ENCODE results near the gene ZXDC.

Gene ZXDC

GRCh38 chr3:126460381-126460780, 15.3 kb downstream of the ZXDC start:
- no peak overlapping the region for H3K27ac ChIP-seq
- no peak for TF ChIP-seq CTCF (conservative IDR thresholded peaks at IDR 0.05)

GRCh38 chr3:126459763-126460127, 15.9 kb downstream of the ZXDC start:
- TF ChIP-seq CTCF (conservative IDR thresholded peaks at IDR 0.05), result no peak

GRCh38 chr3:126459111-126459762, 16.5 kb downstream of the ZXDC start:
- no peak for TF ChIP-seq CTCF (conservative IDR thresholded peaks at IDR 0.05)
- H3K27ac ChIP-seq, result no peak overlapping the region

More at GRCh38 chr3:126459763-126460127, 15.9 kb downstream of the ZXDC start:
- H3K27ac ChIP-seq, result no peak overlapping the region

GRCh38 chr3:126456766-126457388, 18.8 kb downstream of the ZXDC start:
- TF ChIP-seq CTCF (conservative IDR thresholded peaks at IDR 0.05), result no peak
- no peak overlapping the region for H3K27ac ChIP-seq

GRCh38 chr3:126456211-126456610, 19.5 kb downstream of the ZXDC start:
- H3K27ac ChIP-seq, result no peak overlapping the region
- no peak for TF ChIP-seq CTCF (conservative IDR thresholded peaks at IDR 0.05)

GRCh38 chr3:126454437-126455198, 21.1 kb downstream of the ZXDC start:
- no peak for TF ChIP-seq CTCF (conservative IDR thresholded peaks at IDR 0.05)
- H3K27ac ChIP-seq, result no peak overlapping the region

GRCh38 chr3:126454025-126454424, 21.7 kb downstream of the ZXDC start:
- no peak overlapping the region for H3K27ac ChIP-seq
- TF ChIP-seq CTCF (conservative IDR thresholded peaks at IDR 0.05), result no peak

All from VCaP (cell line).